GM12892 (cell line): ENCODE data around the gene ARIH1.

Source experiments
- DNase-seq: peaks from one replicate; pipeline ENCODE4 v3.0.0; 2011; ENCODE audit not compliant: insufficient read length
- FAIRE-seq: peaks from 2 replicates; lab custom pipeline; 2011; peaks lifted over from hg19 to GRCh38; lab: Jason Lieb, UNC
- POLR2A ChIP-seq: IDR thresholded peaks from 2 replicates; pipeline ENCODE4 v1.6.1; 2011; ENCODE audit warnings: low read depth, low read length, control low read depth
- POLR2AphosphoS5 ChIP-seq: IDR thresholded peaks from 2 replicates; pipeline ENCODE4 v1.6.1; 2011; ENCODE audit warnings: low read depth, low read length, control low read depth
- TAF1 ChIP-seq: IDR thresholded peaks from 2 replicates; pipeline ENCODE4 v1.6.1; 2011; ENCODE audit warnings: low read depth, mild to moderate bottlenecking, control low read depth, low read length, borderline replicate concordance

Gene ARIH1

GRCh38 chr15:72509484-72509883, 35.4 kb downstream of the ARIH1 start:
- DNase-seq (no peak), FAIRE-seq (no peak)
- TF ChIP-seq POLR2AphosphoS5 = no peak
- no peak for TF ChIP-seq TAF1
- no peak for TF ChIP-seq POLR2A

GRCh38 chr15:72511536-72511935, 37.4 kb downstream of the ARIH1 start:
- no peak for DNase-seq
- TF ChIP-seq POLR2A = no peak
- TF ChIP-seq TAF1 = no peak
- TF ChIP-seq POLR2AphosphoS5 = no peak
- no peak for FAIRE-seq

GRCh38 chr15:72515591-72516389, 41.7 kb downstream of the ARIH1 start:
- FAIRE-seq (no peak), DNase-seq (no peak)
- no peak for TF ChIP-seq POLR2A
- no peak for TF ChIP-seq TAF1
- TF ChIP-seq POLR2AphosphoS5 = no peak

GRCh38 chr15:72516777-72517176, 42.6 kb downstream of the ARIH1 start:
- TF ChIP-seq POLR2A = no peak
- TF ChIP-seq TAF1 = no peak
- TF ChIP-seq POLR2AphosphoS5 = no peak
- DNase-seq = no peak

GRCh38 chr15:72521682-72522081, 47.6 kb downstream of the ARIH1 start:
- no peak for TF ChIP-seq POLR2AphosphoS5
- FAIRE-seq (no peak), DNase-seq (no peak)

More at GRCh38 chr15:72516777-72517176, 42.6 kb downstream of the ARIH1 start:
- FAIRE-seq = no peak

- FAIRE-seq (no peak), DNase-seq (no peak)
- no peak for TF ChIP-seq TAF1
- TF ChIP-seq POLR2A = no peak
- TF ChIP-seq POLR2AphosphoS5 = no peak
These were observed 59.0 kb downstream of the ARIH1 start for GRCh38 chr15:72532991-72533601.

GRCh38 chr15:72534523-72534922, 60.4 kb downstream of the ARIH1 start:
- TF ChIP-seq POLR2A (no peak), TAF1 (no peak), POLR2AphosphoS5 (no peak)
- FAIRE-seq (no peak), DNase-seq (no peak)

GRCh38 chr15:72535911-72536310, 61.8 kb downstream of the ARIH1 start:
- no peak for DNase-seq
- TF ChIP-seq TAF1 (no peak), POLR2AphosphoS5 (no peak), POLR2A (no peak)
- no peak for FAIRE-seq

- no peak for TF ChIP-seq POLR2A
- TF ChIP-seq TAF1 = no peak
- TF ChIP-seq POLR2AphosphoS5 = no peak
- FAIRE-seq (no peak), DNase-seq (no peak)
These were observed 62.4 kb downstream of the ARIH1 start for GRCh38 chr15:72536506-72536905.

GRCh38 chr15:72538931-72539330, 64.8 kb downstream of the ARIH1 start:
- no peak for DNase-seq
- TF ChIP-seq TAF1 = no peak
- no peak for TF ChIP-seq POLR2AphosphoS5
- TF ChIP-seq POLR2A = no peak
- no peak for FAIRE-seq

- DNase-seq = no peak
- FAIRE-seq = no peak
- no peak for TF ChIP-seq TAF1
- no peak for TF ChIP-seq POLR2AphosphoS5
- no peak for TF ChIP-seq POLR2A
These were observed 66.6 kb downstream of the ARIH1 start for GRCh38 chr15:72540606-72541237.

GRCh38 chr15:72541674-72542073, 67.5 kb downstream of the ARIH1 start:
- FAIRE-seq = no peak
- TF ChIP-seq TAF1 (no peak), POLR2AphosphoS5 (no peak), POLR2A (no peak)
- no peak for DNase-seq

- FAIRE-seq (no peak), DNase-seq (no peak)
- TF ChIP-seq POLR2A = no peak
- TF ChIP-seq TAF1 = no peak
- TF ChIP-seq POLR2AphosphoS5 = no peak
These were observed 71.0 kb downstream of the ARIH1 start for GRCh38 chr15:72545156-72545555.
